Measurements from ENCODE around the gene FAM20C.

- TF ChIP-seq ZNF121 (tag by site-specific recombination; IDR thresholded peaks at IDR 0.05) (no peak), ZBTB8A (tag by site-specific recombination; IDR thresholded peaks at IDR 0.05) (no peak), ATF2 (tag by site-specific recombination; IDR thresholded peaks at IDR 0.05; ENCODE audit: low read depth) (no peak), MZF1 (tag by site-specific recombination; IDR thresholded peaks at IDR 0.05; ENCODE audit: borderline replicate concordance) (no peak), ZNF654 (tag by site-specific recombination; IDR thresholded peaks at IDR 0.05; ENCODE audit: low read depth) (no peak), ZBTB20 (tag by site-specific recombination; IDR thresholded peaks at IDR 0.05) (no peak), CTCF (tag by site-specific recombination; IDR thresholded peaks at IDR 0.05) (no peak), BCL11A (tag by site-specific recombination; IDR thresholded peaks at IDR 0.05; ENCODE audit: low read depth) (no peak), ZNF548 (tag by site-specific recombination; IDR thresholded peaks at IDR 0.05) (no peak), KLF16 (tag by site-specific recombination; IDR thresholded peaks at IDR 0.05) (no peak), YY1 (tag by site-specific recombination; IDR thresholded peaks at IDR 0.05) (no peak), ZNF777 (tag by site-specific recombination; IDR thresholded peaks at IDR 0.05; ENCODE audit: borderline replicate concordance) (no peak), ZNF416 (tag by site-specific recombination; IDR thresholded peaks at IDR 0.05) (no peak), ZNF175 (tag by site-specific recombination; IDR thresholded peaks at IDR 0.05) (no peak)
Observed at GRCh38 chr7:154096-154799, 38.1 kb upstream of the FAM20C start.
